ENCODE results near the gene CRTC2. TPM values are rescaled to one million over a fixed set of nuclear protein-coding genes. Genes with fewer than 3 reads are reported as not detected.

The CRTC2 gene
- total RNA-seq, 1 experiment from 2014 or later: 33.8 TPM

DNA sequence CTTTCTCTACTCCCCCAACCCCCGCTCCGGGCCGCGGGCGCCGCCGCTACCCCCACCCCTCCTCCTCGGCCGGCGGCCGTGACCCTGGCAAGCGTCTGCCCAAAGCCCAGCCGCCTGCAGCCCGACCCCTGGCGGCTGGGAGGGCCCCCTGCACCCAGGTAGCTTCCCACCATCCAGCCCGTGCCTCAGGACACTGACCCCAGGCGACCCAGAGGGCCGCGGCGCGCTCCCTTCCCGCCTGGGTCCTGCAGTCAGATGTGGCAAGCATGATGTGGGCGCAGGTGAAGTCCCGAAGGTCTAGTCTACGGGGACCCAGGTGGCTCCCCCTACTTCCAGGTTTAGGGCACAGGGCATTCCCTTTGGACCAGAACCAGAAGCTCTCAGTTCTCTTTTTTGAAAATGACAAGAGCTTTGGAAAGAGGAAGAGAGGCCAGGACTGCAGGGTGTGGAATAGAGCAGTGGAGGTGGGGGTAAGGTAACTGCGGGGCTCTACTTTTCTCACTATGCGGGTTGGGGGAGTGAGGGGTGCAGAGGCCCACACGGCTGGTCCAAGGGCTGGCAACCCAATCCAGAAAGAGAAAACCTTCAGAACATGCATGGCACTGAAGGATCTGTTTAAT, 11.7 kb downstream of the CRTC2 start, which contains the start of gene DENND4B:
DENND4B (minus strand) TSS at position 97 of the 620 bp plus-strand sequence. CDS start 2,344 bp downstream, outside the sequence.
- intact Hi-C loops (cut with micrococcal nuclease): loop anchor here (1.0 to 2.0 kb wide), 2 partner anchors 40 to 149 kb away; partner anchors contain the start of gene RAB13
- Histone ChIP-seq H2AFZ (ENCODE audit: low read depth, low read length, poor library complexity, severe bottlenecking) (no peak within 1 kb of the TSS), H3K27ac (ENCODE audit: low read depth, low read length) (peak within 1 kb of the TSS; percentile 98), H3K27me3 (ENCODE audit: insufficient read depth, low read length) (no peaks in the 10 kb centered on the region), H3K9ac (ENCODE audit: low read length) (peak within 1 kb of the TSS; percentile 95), H3K9me2 (ENCODE audit: insufficient read depth) (no peaks in the 10 kb centered on the region), H3K9me3 (ENCODE audit: control insufficient read depth in 1 of 2, insufficient read depth in 1 of 2, low read depth in 1 of 2, low read length in 2 of 2) (no peaks in the 10 kb centered on the region), H4K20me1 (ENCODE audit: insufficient read depth) (no peaks in the 10 kb centered on the region), H3K36me3 (ENCODE audit: control insufficient read depth in 1 of 2, insufficient read depth in 2 of 2, low read length in 2 of 2) (peaks cover 18% of the 10 kb centered on the region in 2 experiments; a peak in 3 of 4 replicates), H3K4me2 (ENCODE audit: low read length) (peak within 1 kb of the TSS; percentile 90), H3K79me2 (ENCODE audit: insufficient read depth, low read length) (peaks cover 24% of the 10 kb centered on the region; the same call in 1 of the 2 replicates), H3K4me1 (ENCODE audit: control insufficient read depth in 1 of 2, insufficient read depth in 2 of 2, low read length in 2 of 2) (peaks cover 6 to 18% of the 10 kb centered on the region in 2 experiments; a peak in 3 of 4 replicates), H3K4me3 (replicated peaks in 1 of 2; ENCODE audit: low read depth in 1 of 2, low read length in 2 of 2) (peak within 1 kb of the TSS; percentile 83 to 91)
- DNase-seq (ENCODE audit: low read depth, low spot score) (no peak), ATAC-seq (peak; percentile 89)
- ChIA-PET RAD21 (ENCODE audit: low non-redundant PET in 1 of 2, low total read pairs in 2 of 2, uncharacterized antibody in 2 of 2, unreplicated experiment in 2 of 2) (interaction anchor here in 1 of 2 experiments (0.7 to 1.2 kb wide), 2 partner anchors 24 to 148 kb away, joined by 3 to 4 read pairs; partner anchors contain the start of gene GATAD2B), CTCF (interaction anchor here (0.7 to 1.9 kb wide), 14 partner anchors 8 to 149 kb away, joined by 3 to 14 read pairs (median 4); partner anchors contain the start of genes CREB3L4, CRTC2, JTB and RAB13), POLR2A (interaction anchor here (0.9 to 2.4 kb wide), 4 partner anchors 16 to 24 kb away, joined by 3 to 8 read pairs (median 5); partner anchors contain the start of genes CREB3L4 and GATAD2B)
- TF ChIP-seq POLR2AphosphoS5 (IDR thresholded peaks at IDR 0.05; ENCODE audit: low read depth, low read length) (peak; percentile 51; the same call in 1 of the 2 replicates), YY1 (IDR thresholded peaks at IDR 0.05; ENCODE audit: extremely low read depth, insufficient replicate concordance, low read depth, low read length) (peak; percentile 55), ELF1 (IDR thresholded peaks at IDR 0.05; ENCODE audit: borderline replicate concordance, low read depth) (no peak), EZH2 (IDR thresholded peaks at IDR 0.05) (no peak), FOSL1 (IDR thresholded peaks at IDR 0.05; ENCODE audit: low read depth) (no peak), CBX3 (IDR thresholded peaks at IDR 0.05; ENCODE audit: low read depth) (no peak), TCF7L2 (IDR thresholded peaks at IDR 0.05; ENCODE audit: borderline replicate concordance, extremely low read depth, insufficient read depth, insufficient read length) (peak; percentile 62), RAD21 (IDR thresholded peaks at IDR 0.05; ENCODE audit: low read depth) (peak; percentile 53)
- TF ChIP-seq, protein P1, sequence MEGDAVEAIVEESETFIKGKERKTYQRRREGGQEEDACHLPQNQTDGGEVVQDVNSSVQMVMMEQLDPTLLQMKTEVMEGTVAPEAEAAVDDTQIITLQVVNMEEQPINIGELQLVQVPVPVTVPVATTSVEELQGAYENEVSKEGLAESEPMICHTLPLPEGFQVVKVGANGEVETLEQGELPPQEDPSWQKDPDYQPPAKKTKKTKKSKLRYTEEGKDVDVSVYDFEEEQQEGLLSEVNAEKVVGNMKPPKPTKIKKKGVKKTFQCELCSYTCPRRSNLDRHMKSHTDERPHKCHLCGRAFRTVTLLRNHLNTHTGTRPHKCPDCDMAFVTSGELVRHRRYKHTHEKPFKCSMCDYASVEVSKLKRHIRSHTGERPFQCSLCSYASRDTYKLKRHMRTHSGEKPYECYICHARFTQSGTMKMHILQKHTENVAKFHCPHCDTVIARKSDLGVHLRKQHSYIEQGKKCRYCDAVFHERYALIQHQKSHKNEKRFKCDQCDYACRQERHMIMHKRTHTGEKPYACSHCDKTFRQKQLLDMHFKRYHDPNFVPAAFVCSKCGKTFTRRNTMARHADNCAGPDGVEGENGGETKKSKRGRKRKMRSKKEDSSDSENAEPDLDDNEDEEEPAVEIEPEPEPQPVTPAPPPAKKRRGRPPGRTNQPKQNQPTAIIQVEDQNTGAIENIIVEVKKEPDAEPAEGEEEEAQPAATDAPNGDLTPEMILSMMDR (IDR thresholded peaks at IDR 0.05 in 2 of 3, conservative IDR thresholded peaks at IDR 0.05 in 1 of 3; ENCODE audit: borderline replicate concordance in 1 of 3, insufficient read depth in 1 of 3, low read depth in 2 of 3, low read length in 2 of 3): peak; percentile 69 to 95 (median 81)
- TF ChIP-seq, protein P2, sequence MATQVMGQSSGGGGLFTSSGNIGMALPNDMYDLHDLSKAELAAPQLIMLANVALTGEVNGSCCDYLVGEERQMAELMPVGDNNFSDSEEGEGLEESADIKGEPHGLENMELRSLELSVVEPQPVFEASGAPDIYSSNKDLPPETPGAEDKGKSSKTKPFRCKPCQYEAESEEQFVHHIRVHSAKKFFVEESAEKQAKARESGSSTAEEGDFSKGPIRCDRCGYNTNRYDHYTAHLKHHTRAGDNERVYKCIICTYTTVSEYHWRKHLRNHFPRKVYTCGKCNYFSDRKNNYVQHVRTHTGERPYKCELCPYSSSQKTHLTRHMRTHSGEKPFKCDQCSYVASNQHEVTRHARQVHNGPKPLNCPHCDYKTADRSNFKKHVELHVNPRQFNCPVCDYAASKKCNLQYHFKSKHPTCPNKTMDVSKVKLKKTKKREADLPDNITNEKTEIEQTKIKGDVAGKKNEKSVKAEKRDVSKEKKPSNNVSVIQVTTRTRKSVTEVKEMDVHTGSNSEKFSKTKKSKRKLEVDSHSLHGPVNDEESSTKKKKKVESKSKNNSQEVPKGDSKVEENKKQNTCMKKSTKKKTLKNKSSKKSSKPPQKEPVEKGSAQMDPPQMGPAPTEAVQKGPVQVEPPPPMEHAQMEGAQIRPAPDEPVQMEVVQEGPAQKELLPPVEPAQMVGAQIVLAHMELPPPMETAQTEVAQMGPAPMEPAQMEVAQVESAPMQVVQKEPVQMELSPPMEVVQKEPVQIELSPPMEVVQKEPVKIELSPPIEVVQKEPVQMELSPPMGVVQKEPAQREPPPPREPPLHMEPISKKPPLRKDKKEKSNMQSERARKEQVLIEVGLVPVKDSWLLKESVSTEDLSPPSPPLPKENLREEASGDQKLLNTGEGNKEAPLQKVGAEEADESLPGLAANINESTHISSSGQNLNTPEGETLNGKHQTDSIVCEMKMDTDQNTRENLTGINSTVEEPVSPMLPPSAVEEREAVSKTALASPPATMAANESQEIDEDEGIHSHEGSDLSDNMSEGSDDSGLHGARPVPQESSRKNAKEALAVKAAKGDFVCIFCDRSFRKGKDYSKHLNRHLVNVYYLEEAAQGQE (IDR thresholded peaks at IDR 0.05; ENCODE audit: low read depth): no peak
- TF ChIP-seq, protein P3, sequence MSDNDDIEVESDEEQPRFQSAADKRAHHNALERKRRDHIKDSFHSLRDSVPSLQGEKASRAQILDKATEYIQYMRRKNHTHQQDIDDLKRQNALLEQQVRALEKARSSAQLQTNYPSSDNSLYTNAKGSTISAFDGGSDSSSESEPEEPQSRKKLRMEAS (IDR thresholded peaks at IDR 0.05): no peak
- TF ChIP-seq, protein P4, sequence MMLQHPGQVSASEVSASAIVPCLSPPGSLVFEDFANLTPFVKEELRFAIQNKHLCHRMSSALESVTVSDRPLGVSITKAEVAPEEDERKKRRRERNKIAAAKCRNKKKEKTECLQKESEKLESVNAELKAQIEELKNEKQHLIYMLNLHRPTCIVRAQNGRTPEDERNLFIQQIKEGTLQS (IDR thresholded peaks at IDR 0.05): no peak
- no TSS peak for BruUV-seq (replicated peaks)
